ENCODE measurements around the gene HERPUD2.

GRCh38 chr7:35699796-35700305 is 4.9 kb upstream of the HERPUD2 start:
- TF ChIP-seq, protein P1, sequence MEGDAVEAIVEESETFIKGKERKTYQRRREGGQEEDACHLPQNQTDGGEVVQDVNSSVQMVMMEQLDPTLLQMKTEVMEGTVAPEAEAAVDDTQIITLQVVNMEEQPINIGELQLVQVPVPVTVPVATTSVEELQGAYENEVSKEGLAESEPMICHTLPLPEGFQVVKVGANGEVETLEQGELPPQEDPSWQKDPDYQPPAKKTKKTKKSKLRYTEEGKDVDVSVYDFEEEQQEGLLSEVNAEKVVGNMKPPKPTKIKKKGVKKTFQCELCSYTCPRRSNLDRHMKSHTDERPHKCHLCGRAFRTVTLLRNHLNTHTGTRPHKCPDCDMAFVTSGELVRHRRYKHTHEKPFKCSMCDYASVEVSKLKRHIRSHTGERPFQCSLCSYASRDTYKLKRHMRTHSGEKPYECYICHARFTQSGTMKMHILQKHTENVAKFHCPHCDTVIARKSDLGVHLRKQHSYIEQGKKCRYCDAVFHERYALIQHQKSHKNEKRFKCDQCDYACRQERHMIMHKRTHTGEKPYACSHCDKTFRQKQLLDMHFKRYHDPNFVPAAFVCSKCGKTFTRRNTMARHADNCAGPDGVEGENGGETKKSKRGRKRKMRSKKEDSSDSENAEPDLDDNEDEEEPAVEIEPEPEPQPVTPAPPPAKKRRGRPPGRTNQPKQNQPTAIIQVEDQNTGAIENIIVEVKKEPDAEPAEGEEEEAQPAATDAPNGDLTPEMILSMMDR (IDR thresholded peaks at IDR 0.05), result no peak
- no peak for TF ChIP-seq EZH2 (IDR thresholded peaks at IDR 0.05)
- TF ChIP-seq EZH2phosphoT487 (IDR thresholded peaks at IDR 0.05), result no peak

Measured in neural progenitor cell (in vitro differentiated cells).